Medulla oblongata (tissue), 1 donor: ENCODE measurements around the gene KSR2.
A peak's percentile ranks its signal among the peaks of the same experiment; 100 is the strongest.

Experiments used
- DNase-seq: peaks from one replicate; pipeline ENCODE4 v3.0.0-alpha.2; 2015; ENCODE audit errors: extremely low spot score

Gene KSR2

GRCh38 chr12:117528538-117528937 is 440.3 kb downstream of the KSR2 start:
- DNase-seq = no peak

GRCh38 chr12:117527479-117527855 is 441.3 kb downstream of the KSR2 start:
- DNase-seq = no peak

GRCh38 chr12:117526757-117527478 is 441.9 kb downstream of the KSR2 start:
- no peak for DNase-seq

DNA sequence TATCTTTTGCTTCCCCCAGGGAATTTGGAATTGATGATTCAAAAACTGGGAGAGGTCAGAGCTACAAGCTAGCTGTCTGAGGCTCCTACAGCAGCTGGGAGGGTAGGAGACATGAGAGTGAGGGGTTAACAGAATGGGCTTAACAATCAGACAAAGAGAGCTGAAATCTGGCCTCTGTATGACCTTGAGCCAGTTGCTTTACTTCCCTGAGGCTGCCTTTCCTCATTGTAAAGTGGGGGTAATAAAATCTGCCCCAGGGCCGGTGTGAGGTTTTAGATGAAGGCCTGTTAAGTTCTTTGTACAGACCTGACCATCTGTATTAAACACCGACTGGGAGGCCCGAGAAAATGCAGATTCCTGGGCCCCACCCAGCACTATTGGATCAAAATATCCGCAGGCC is 443.0 kb downstream of the KSR2 start:
- DNase-seq = no peak

GRCh38 chr12:117524806-117525205 is 444.0 kb downstream of the KSR2 start:
- DNase-seq = no peak

DNA sequence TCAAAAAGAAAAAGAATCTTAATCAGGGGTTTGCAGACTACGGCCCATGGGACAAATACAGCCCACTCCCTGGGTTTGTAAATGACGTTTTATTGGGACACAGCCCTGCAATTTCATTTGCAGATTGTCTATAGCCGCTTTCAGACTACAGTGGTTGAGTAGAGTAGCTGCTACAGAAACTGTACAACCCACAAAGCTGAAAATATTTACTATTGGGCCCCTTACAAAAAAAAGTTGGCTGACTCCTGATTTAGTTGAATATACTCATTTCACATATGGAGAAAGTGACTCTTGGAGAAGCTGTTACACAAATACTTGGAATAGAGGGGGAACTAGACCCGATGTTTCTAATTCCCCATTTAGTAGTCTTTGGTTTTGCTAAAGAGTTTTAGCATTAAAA is 444.8 kb downstream of the KSR2 start:
- no peak for DNase-seq

GRCh38 chr12:117522559-117522958 is 446.2 kb downstream of the KSR2 start:
- DNase-seq = no peak

GRCh38 chr12:117521867-117522266 is 446.9 kb downstream of the KSR2 start:
- DNase-seq = no peak

DNA sequence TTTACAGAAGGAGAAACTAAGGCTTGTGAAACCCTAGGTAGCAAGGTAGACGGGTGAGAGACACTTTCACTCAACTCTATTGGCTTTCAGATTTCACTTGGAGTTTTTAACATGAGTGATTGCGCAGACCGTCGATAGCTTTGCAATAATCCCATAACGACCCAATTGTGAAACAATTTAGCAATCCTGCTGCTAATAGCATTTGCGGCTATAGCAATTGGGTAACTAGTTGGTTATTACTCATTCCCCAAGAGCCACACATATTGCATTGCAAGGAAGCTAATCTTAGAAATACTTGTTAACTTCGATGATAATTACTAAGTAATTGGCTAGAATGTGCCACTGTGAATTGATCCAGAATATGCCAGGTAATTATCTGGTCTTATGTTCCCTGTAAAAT is 447.4 kb downstream of the KSR2 start:
- no peak for DNase-seq

- peak; percentile 10 for DNase-seq
Measured at GRCh38 chr12:117518594-117519270, 450.1 kb downstream of the KSR2 start.

DNA sequence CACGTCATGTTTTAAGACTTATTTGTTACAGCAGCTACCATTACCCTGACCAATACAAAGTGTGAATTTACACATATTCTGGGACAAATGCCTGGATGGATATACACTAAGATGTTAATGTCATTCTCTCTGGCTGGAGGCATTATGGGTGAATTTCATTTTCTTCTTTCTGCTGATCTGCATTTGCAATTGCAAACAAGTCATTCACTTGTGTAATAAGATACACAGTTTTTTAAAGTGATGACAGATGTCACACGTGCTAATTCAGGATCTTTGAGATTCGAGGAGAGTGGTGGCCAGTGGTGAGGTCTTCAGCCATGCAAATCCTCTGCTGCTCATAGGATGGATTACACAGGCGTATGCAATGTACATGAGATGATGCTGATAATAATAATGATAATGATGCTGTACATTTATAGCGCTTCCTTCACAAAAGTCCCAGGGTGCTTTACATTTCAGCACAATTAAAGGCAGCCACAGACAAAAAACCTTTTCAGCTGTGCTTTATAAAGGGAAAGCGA is 451.5 kb downstream of the KSR2 start:
- DNase-seq = no peak

- DNase-seq = no peak
Measured at GRCh38 chr12:117516034-117516433, 452.8 kb downstream of the KSR2 start.

GRCh38 chr12:117514016-117514415 is 454.8 kb downstream of the KSR2 start:
- peak; percentile 66 for DNase-seq

DNA sequence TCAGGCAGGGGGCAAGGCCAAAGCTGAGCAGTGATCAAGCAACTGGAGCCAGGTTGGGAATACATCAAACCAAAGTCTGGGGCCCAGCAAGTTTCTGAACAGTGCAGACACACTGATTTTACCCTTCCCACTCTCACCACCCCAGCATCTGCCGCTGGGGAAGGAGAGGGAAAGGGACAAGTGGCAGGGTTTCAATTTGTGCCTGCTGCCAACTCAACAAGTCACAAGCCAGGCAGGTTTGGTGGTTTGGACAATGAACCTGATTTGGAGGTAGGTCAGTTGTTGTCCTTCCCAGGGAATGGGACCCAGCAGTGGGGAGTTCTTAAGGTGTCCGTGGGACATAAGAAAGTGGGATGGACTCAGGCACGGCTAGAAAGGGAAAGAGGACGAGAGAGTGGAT is 455.4 kb downstream of the KSR2 start:
- peak; percentile 27 for DNase-seq

- DNase-seq = no peak
Measured at GRCh38 chr12:117508468-117508867, 460.3 kb downstream of the KSR2 start.

GRCh38 chr12:117507548-117507947 is 461.2 kb downstream of the KSR2 start:
- no peak for DNase-seq

DNA sequence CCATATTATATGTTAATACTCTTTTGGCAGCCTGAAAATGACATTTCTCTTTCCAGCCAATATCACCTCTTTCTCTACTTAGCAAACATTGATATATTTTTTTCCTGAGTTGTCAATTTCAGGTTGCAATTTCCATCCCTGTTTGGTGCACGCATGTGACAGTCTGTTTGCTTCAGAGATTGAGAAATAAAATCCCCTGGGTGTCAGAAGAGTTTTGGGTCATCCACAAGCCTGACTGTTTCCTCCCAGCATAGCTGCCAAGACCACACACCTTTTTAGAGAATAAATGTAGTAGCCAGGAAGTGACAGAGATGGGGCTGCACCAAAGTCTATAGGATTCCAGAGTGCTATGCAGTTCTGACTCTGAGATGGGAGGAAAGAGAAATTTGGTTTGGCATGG is 462.5 kb downstream of the KSR2 start:
- no peak for DNase-seq

- peak; percentile 41 for DNase-seq
Measured at GRCh38 chr12:117502633-117503032, 466.2 kb downstream of the KSR2 start.

GRCh38 chr12:117502233-117502632 is 466.6 kb downstream of the KSR2 start:
- no peak for DNase-seq

DNA sequence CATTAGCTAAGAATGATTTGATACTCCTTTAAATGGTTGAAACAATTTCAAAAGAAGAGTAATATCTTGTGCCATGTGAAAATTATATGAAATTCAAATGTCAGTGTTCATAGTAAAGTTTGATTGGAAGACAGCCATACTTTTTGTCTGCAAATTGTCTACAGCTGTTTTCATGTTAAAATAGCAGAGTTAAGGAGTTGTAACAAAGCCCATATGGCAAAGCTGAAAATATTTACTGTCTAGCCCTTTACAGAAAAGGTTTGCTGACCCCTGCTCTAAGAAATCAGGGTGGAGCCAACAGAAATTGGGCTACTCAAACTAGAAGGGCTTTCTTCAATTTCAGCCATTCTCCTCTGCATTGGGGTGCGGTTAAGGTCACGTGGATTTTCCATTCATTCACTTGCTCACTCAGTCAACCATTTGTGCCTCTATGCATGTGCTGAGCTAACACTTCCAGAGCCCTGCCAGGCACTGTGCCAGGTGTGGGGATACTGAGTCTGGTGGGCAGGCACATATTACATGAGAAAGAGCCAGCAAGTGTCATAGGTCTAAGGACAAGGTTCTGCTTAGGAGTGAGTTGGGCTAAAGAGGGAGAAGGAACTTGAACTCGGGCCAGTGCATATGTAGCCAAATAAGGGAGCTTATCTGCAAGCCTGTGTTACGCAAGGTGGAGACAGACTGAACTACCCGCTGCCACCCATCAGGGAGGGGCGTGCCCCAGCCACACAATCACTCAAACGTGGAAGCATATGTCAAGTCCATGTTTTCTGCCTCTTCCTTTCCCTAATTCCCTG is 467.5 kb downstream of the KSR2 start:
- no peak for DNase-seq

- no peak for DNase-seq
Measured at GRCh38 chr12:117499759-117500485, 468.9 kb downstream of the KSR2 start.

DNA sequence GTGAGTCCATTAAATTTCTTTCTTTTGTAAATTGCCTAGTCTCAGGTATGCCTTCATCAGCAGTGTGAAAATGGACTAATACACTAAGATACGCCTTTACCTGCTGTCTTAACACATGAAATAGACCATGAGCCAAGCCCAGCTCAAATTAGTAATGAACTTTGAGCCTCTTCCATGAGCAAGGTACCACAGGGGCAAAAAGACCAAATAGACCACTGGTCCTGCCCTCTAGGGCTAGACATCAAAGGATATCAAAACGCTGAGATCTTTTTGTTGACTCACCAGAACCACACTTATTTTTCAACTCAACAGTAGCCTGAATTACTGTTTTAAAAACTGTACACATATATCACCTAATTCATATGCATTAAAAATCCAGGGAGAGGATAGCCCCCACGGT is 469.9 kb downstream of the KSR2 start:
- DNase-seq = no peak
